OCI-LY3 (cell line): ENCODE data around the gene PEX26.

Source experiments
- CTCF ChIP-seq: fragments of 200-600, 300-600 bp; sonication (generic); IDR thresholded peaks from 2 replicates; pipeline ENCODE4 v1.5.1; 2014; ENCODE audit warnings: antibody characterized with exemption, low read length, low read depth
- EZH2phosphoT487 ChIP-seq: fragments of 200-600 bp; shearing (Covaris generic); IDR thresholded peaks from 2 replicates; pipeline ENCODE4 v1.6.1; 2018; ENCODE audit warnings: antibody characterized with exemption, mixed run types, low read depth

- TF ChIP-seq CTCF (no peak), EZH2phosphoT487 (no peak)
These were observed 18.3 kb upstream of the PEX26 start for GRCh38 chr22:18059473-18059872.
